B cell (primary cell): Measurements from ENCODE around the gene CDC42.

Experiments used
- CTCF ChIP-seq: fragments of 200-600 bp; IDR thresholded peaks from one replicate; pipeline ENCODE4 v1.8.0; 2022; ENCODE audit warnings: antibody characterized with exemption, mild to moderate bottlenecking
- EZH2 ChIP-seq: IDR thresholded peaks from 2 replicates; pipeline ENCODE4 v1.6.1; 2012; ENCODE audit warnings: borderline replicate concordance, low read depth, mild to moderate bottlenecking, moderate library complexity, low read length; ENCODE audit not compliant: insufficient read depth, poor library complexity, severe bottlenecking

GRCh38 chr1:22133931-22134324, 81.4 kb downstream of the CDC42 start:
- no peak for TF ChIP-seq CTCF
- no peak for TF ChIP-seq EZH2
